T-helper 1 cell treated with Interleukin-12 subunit alpha and Interleukin-12 subunit beta and Interleukin-4 antibody, amounts not matched to agents 30 ng/mL and 1 ng/mL, for 36 hours (primary cell): Measurements from ENCODE around the gene OR5D14. TPM values are rescaled to one million over a fixed set of nuclear protein-coding genes. Genes with fewer than 3 reads are reported as not detected.

Source experiments
- intact Hi-C: fragments of 100-400 bp; cut with micrococcal nuclease; formaldehyde crosslinking; loops from one replicate; pipeline ENCODE4 v1.15.1; 2024
- total RNA-seq: library from RNA; stranded (reverse); gene quantifications from 2 replicates; pipeline ENCODE4 v1.2.3, GENCODE V29; 2022

OR5D14 gene
- total RNA-seq: not detected in 2 replicates

DNA sequence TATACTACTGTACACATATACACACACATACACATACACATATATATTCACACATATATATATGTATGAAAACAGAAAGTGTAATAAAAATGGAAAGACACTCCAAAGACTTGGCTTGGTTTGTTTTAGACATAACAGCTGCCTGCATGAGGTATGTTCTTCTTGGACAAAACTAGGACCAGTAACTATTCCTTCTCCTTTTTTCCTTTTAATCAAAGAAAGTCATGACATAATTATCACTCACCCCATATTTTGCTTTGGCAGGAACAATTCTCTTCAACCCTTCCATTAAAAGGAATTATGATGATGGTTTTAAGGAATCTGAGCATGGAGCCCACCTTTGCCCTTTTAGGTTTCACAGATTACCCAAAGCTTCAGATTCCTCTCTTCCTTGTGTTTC, at the start of gene OR5D14:
OR5D14 (plus strand) TSS at position 301 of the 400 bp plus-strand sequence; CDS start at position 301, 0 bp downstream.
- intact Hi-C loops: no loop called here

GRCh38 chr11:55773138-55773537, 22.2 kb upstream of the OR5D14 start, which contains the start of gene OR5D13:
Gene OR5D13, plus strand, starts transcription at chr11:55773438. Its CDS starts 0 bp downstream, at chr11:55773438.
- intact Hi-C loops: no loop called here

- intact Hi-C loops: loop anchor here (5.0 kb wide), 1 partner anchor 501 kb away; the partner anchor contains the start of gene OR8H1
Measured at GRCh38 chr11:55791606-55792005, 3.8 kb upstream of the OR5D14 start.

DNA sequence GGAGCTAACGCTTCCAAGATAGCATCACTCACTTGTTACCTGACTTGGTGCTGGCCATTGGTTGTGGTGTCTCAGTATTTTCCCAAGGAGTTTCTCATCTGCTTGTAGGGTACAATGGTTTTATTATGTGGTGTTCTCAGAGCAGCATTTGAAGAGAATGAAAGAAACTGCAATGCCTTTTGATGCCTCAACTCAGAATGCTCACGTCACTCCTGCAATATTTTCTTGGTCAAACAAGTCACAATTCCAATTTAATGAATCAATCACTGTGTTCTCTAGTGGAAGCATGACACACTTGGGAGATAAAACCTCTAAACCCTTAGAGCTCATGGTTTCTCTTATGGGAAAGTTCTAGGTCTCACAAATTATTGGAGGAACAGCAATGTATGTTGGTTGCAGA, 2.0 kb upstream of the OR5D14 start:
- intact Hi-C loops: loop anchor here (5.0 kb wide), 1 partner anchor 499 kb away; the partner anchor contains the start of gene OR8H1

- intact Hi-C loops: no loop called here
Measured at GRCh38 chr11:55806248-55806647, 10.9 kb downstream of the OR5D14 start.

- intact Hi-C loops: no loop called here
Measured at GRCh38 chr11:55811067-55811466, 15.7 kb downstream of the OR5D14 start, which contains the start of gene OR5L1. Gene OR5L1, plus strand, starts transcription at chr11:55811367. Its CDS starts 100 bp downstream, at chr11:55811467.

DNA sequence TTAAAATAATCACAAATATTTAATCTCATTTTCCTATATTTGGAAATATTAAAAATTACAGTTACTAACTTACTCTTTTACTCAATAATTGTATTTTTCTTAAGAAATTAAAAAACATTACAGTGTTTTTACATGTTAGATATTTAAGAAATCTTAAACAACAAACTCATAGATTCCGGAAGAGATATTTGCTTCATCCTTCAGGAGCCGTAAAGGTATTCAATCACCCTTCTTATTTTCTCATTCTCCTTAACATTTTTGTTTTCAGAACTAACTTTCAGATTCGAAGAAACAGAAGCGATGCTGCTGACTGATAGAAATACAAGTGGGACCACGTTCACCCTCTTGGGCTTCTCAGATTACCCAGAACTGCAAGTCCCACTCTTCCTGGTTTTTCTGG, 24.0 kb downstream of the OR5D14 start, which contains the start of gene OR5D18:
OR5D18 (plus strand) TSS at position 301 of the 400 bp plus-strand sequence; CDS start at position 301, 0 bp downstream.
- intact Hi-C loops: no loop called here

GRCh38 chr11:55826919-55827318, 31.6 kb downstream of the OR5D14 start, which contains the start of gene OR5L2:
Gene OR5L2, plus strand, starts transcription at chr11:55827219. Its CDS starts 0 bp downstream, at chr11:55827219.
- intact Hi-C loops: no loop called here

DNA sequence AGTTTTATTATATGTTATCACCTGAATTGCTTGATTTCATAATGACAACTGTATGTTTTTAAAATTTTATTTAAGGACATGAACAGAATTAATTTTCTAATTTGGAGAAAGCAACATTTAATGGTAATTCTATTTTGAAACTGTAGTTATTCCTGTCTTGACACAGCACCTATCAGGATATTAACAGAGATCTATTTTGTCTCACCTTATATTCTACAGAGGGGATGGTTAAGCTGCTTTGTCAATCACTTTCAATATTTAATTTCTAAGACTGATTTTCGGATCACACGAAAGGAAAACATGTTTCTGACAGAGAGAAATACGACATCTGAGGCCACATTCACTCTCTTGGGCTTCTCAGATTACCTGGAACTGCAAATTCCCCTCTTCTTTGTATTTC, 43.1 kb downstream of the OR5D14 start, which contains the start of gene OR5D16:
OR5D16 (plus strand) TSS at position 301 of the 400 bp plus-strand sequence; CDS start at position 301, 0 bp downstream.
- intact Hi-C loops: no loop called here

Other genes with a start within 250 kb of the OR5D14 start
- gene OR4C15, start 241.1 kb upstream of the OR5D14 start, total RNA-seq: not detected in 2 replicates
- not detected in 2 replicates for gene OR4C16, start 223.4 kb upstream of the OR5D14 start, total RNA-seq
- gene OR4C11, start 187.9 kb upstream of the OR5D14 start, total RNA-seq: not detected in 2 replicates
- not detected in 2 replicates for gene OR4P4, start 160.4 kb upstream of the OR5D14 start, total RNA-seq
- not detected in 2 replicates for gene OR4S2, start 147.2 kb upstream of the OR5D14 start, total RNA-seq
- not detected in 2 replicates for gene OR4C6, start 133.4 kb upstream of the OR5D14 start, total RNA-seq
- not detected in 2 replicates for gene OR5D13, start 22.1 kb upstream of the OR5D14 start, total RNA-seq
- not detected in 2 replicates for gene OR5L1, start 15.8 kb downstream of the OR5D14 start, total RNA-seq
- gene OR5D18, start 24.1 kb downstream of the OR5D14 start, total RNA-seq: not detected in 2 replicates
- not detected in 2 replicates for gene OR5L2, start 31.7 kb downstream of the OR5D14 start, total RNA-seq
- not detected in 2 replicates for gene OR5D16, start 43.2 kb downstream of the OR5D14 start, total RNA-seq
- not detected in 2 replicates for gene TRIM51, start 87.7 kb downstream of the OR5D14 start, total RNA-seq
- gene OR5W2, start 119.0 kb downstream of the OR5D14 start, total RNA-seq: not detected in 2 replicates
- not detected in 2 replicates for gene OR5I1, start 140.8 kb downstream of the OR5D14 start, total RNA-seq
- gene OR10AG1, start 174.4 kb downstream of the OR5D14 start, total RNA-seq: not detected in 2 replicates
- gene OR5F1, start 199.1 kb downstream of the OR5D14 start, total RNA-seq: not detected in 2 replicates
- not detected in 2 replicates for gene OR5AS1, start 232.1 kb downstream of the OR5D14 start, total RNA-seq